Pancreas (tissue), 10 donors: ENCODE data around the gene NTHL1. TPM values are rescaled to one million over a fixed set of nuclear protein-coding genes. Genes with fewer than 3 reads are reported as not detected.

ENCODE experiments used
- ATAC-seq, 4 donors: fragments of 200-7000 bp; cut with Tn5 transposase; one replicate each; pipeline versions ENCODE4 v1.8.0 to v1.9.1; 2020; ENCODE audit warnings: mild to moderate bottlenecking in 4 of 4, moderate library complexity in 4 of 4
- DNase-seq, 6 donors: peaks; one replicate each; pipeline ENCODE4 v3.0.0-alpha.2; 2020
- FAIRE-seq: peaks from 2 replicates; lab custom pipeline; 2012; peaks lifted over from hg19 to GRCh38; lab: Jason Lieb, UNC
- H3K27ac ChIP-seq, 4 donors: fragments of 200-600 bp; sonication (generic); 1 replicate in 3 of 4; 2 replicates in 1 of 4; pipeline versions ENCODE4 v1.5.0 to v1.8.0; 2020
- H3K27me3 ChIP-seq, 4 donors: fragments of 200-600 bp; one replicate each; pipeline ENCODE4 v1.8.0; 2021
- H3K36me3 ChIP-seq, 3 donors: fragments of 200-600 bp; sonication (generic) in 1 of 3; one replicate each; pipeline versions ENCODE4 v1.5.0 to v1.8.0; 2020 to 2021
- H3K4me1 ChIP-seq, 3 donors: fragments of 200-600 bp; one replicate each; pipeline ENCODE4 v1.8.0; 2021
- H3K4me3 ChIP-seq, 4 donors: fragments of 200-600 bp; sonication (generic) in 2 of 4; one replicate each; pipeline versions ENCODE4 v1.5.0 to v1.8.0; 2020 to 2021
- H3K9me3 ChIP-seq, 4 donors: fragments of 200-600 bp; one replicate each; pipeline ENCODE4 v1.8.0; 2021
- CTCF ChIP-seq, 4 donors: fragments of 200-600 bp; sonication (generic) in 3 of 4; IDR thresholded peaks; one replicate each; pipeline versions ENCODE4 v1.5.0 to v1.8.0; 2021; ENCODE audit warnings: antibody characterized with exemption in 4 of 4
- WGBS, 2 donors: extraction: QIAGEN DNeasy Blood & Tissue Kit; methylation state at CpG; one replicate each; pipeline ENCODE4 v1.1.7; 2013; 5-methylcytosine and 5-hydroxymethylcytosine counted together
- intact Hi-C, 3 donors: fragments of 100-400 bp; cut with DNase I; formaldehyde crosslinking; loops; one replicate each; pipeline versions ENCODE4 v1.11.1 to v1.14.2; 2022
- polyA plus RNA-seq, 2 donors: library from polyadenylated mRNA; stranded (reverse); fragments of 200-250 nt; gene quantifications; one replicate each; pipeline ENCODE4 v1.2.3, GENCODE V29; 2013
- total RNA-seq, 6 donors: library from RNA; stranded (reverse); fragmentation: NEBNext Ultra II Directional in 4 of 6; extraction: Animal tissue kit (Norgen Biotek cat#: 25700) in 4 of 6; gene quantifications; one replicate each; pipeline versions ENCODE4 v1.2.1 to v1.2.4, GENCODE V29; 2021 to 2023
- donor health status: healthy with polysubstance abuse.
- donor health status: DM: no; HTN: no; CAD: no; lungs with moderate emphysema.
- donor health status: DM: no; HTN: no; CAD: no.
- donor health status: control.
- donor health status: control.
- donor health status: Bipolar disorder and iron deficiency.
- donor health status: DM: yes; HTN: yes; CAD: no.
- donor health status: DM: no; HTN: no; CAD: no.
- donor health status: DM: no; HTN: no; CAD: no.
- donor health status: DM: yes; HTN: yes; CAD: no.

NTHL1 gene
- total and polyA plus RNA-seq, 8 donors: 5.2 to 22.8 (median 8.9) TPM

GRCh38 chr16:2062801-2063200, 15.2 kb upstream of the NTHL1 start:
- ATAC-seq: no peak
- H3K4me1 ChIP-seq: no peaks in the 10 kb centered on the region
- H3K27ac ChIP-seq: no peak overlapping the region
- no peaks in the 10 kb centered on the region for H3K9me3 ChIP-seq
- peaks cover 0 to 28% (median 0%) of the 10 kb centered on the region in 3 donors for H3K36me3 ChIP-seq
- FAIRE-seq: no peak
- no peaks in the 10 kb centered on the region for H3K27me3 ChIP-seq
- 95 to 96% methylated on average over 28 of the region's 28 CpGs for WGBS, 2 donors
- no peak overlapping the region for H3K4me3 ChIP-seq
- DNase-seq: peak in 2 of 6 donors; percentile 30 to 67
- TF ChIP-seq CTCF (IDR thresholded peaks at IDR 0.05): no peak
- intact Hi-C loops: no loop called here

GRCh38 chr16:2061526-2061925, 13.9 kb upstream of the NTHL1 start:
- Histone ChIP-seq H3K36me3 (peaks cover 0 to 28% (median 8%) of the 10 kb centered on the region in 3 donors), H3K27ac (no peak overlapping the region), H3K9me3 (no peaks in the 10 kb centered on the region), H3K4me1 (no peaks in the 10 kb centered on the region), H3K27me3 (no peaks in the 10 kb centered on the region), H3K4me3 (no peak overlapping the region)
- FAIRE-seq: no peak
- 94 to 95% methylated on average over 13 of the region's 13 CpGs for WGBS, 2 donors
- no peak for TF ChIP-seq CTCF (IDR thresholded peaks at IDR 0.05)
- no peak for ATAC-seq
- intact Hi-C loops: no loop called here
- DNase-seq: no peak

- intact Hi-C loops: no loop called here
- H3K27me3 ChIP-seq: no peaks in the 10 kb centered on the region
- peak in 2 of 6 donors; percentile 12 to 55 for DNase-seq
- no peak overlapping the region for H3K4me3 ChIP-seq
- no peak for FAIRE-seq
- ATAC-seq: no peak
- WGBS, 2 donors: 93 to 97% methylated on average over 18 of the region's 18 CpGs
- no peak overlapping the region for H3K27ac ChIP-seq
- peaks cover 0 to 29% (median 8%) of the 10 kb centered on the region in 3 donors for H3K36me3 ChIP-seq
- H3K4me1 ChIP-seq: no peaks in the 10 kb centered on the region
- TF ChIP-seq CTCF (IDR thresholded peaks at IDR 0.05): no peak
- no peaks in the 10 kb centered on the region for H3K9me3 ChIP-seq
These were observed 13.4 kb upstream of the NTHL1 start for GRCh38 chr16:2061023-2061422.

- Histone ChIP-seq H3K36me3 (peaks cover 0 to 23% (median 8%) of the 10 kb centered on the region in 3 donors), H3K4me3 (no peak overlapping the region), H3K9me3 (no peaks in the 10 kb centered on the region), H3K4me1 (no peaks in the 10 kb centered on the region), H3K27me3 (no peaks in the 10 kb centered on the region), H3K27ac (no peak overlapping the region)
- intact Hi-C loops: no loop called here
- 86 to 93% methylated on average over 15 to 17 of the region's 17 CpGs for WGBS, 2 donors
- FAIRE-seq (no peak), ATAC-seq (no peak), DNase-seq (peak in 2 of 6 donors; percentile 17 to 67)
- TF ChIP-seq CTCF (IDR thresholded peaks at IDR 0.05): no peak
These were observed 12.7 kb upstream of the NTHL1 start for GRCh38 chr16:2060346-2060745.

GRCh38 chr16:2058872-2059271, 11.2 kb upstream of the NTHL1 start:
- 96 to 99% methylated on average over 10 of the region's 10 CpGs for WGBS, 2 donors
- Histone ChIP-seq H3K4me3 (no peak overlapping the region), H3K36me3 (peaks cover 0 to 19% (median 8%) of the 10 kb centered on the region in 3 donors), H3K27me3 (no peaks in the 10 kb centered on the region), H3K4me1 (no peaks in the 10 kb centered on the region), H3K27ac (no peak overlapping the region), H3K9me3 (no peaks in the 10 kb centered on the region)
- intact Hi-C loops: no loop called here
- FAIRE-seq (no peak), ATAC-seq (no peak), DNase-seq (peak in 1 of 6 donors; percentile 18)
- no peak for TF ChIP-seq CTCF (IDR thresholded peaks at IDR 0.05)
